Skin of body (tissue), 2 donors: Measurements from ENCODE around the gene TMEM131L. TPM values are rescaled to one million over a fixed set of nuclear protein-coding genes. Genes with fewer than 3 reads are reported as not detected.
"Not testable (repeated sequence)": the region's sequence is repeated elsewhere in the genome, so short reads cannot be mapped to it uniquely, and the experiment has no call there.

Source experiments
- DNase-seq: peaks from one replicate; lab custom pipeline; 2025; lab: John Stamatoyannopoulos, UW
- total RNA-seq: library from RNA; depleted of rRNA; stranded (reverse); fragments of >200 nt; gene quantifications from one replicate; pipeline ENCODE4 v1.2.3, GENCODE V29; 2014

TMEM131L gene
- total RNA-seq, 1 donor from 2014 or later, result 32.2 TPM

DNA sequence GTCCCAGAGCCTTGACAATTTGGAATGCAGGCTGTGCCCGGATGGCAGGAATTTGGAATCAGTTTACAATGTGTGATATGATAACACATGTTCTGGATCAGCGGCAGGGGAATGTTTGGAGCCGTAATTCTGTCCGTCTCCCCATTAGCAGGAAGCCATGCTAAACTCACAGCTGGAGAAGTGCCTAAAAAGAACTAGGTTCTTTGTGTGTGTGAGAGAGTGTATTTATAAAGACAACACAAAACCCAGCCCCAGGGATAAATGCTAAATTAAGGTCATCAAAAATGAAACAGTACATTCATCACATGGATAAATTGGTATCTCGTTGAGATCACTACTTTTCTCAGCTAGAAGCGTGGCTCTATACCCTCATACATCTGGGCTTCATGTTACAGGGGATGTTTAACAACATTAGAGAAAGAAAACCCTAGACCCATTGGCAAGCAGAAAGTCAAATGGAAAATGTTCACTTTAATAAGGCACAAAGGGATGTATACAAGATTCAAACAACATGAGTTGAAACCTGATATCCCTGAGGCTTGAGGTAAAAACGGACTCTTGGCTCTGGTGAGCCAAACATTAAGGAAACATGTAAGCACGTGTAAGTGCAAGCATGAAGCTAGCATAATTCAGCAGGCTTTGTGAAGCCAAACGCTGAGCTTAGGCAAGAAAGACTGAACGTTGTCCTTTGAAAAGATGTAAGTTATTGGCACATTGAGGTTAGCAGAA, 18.0 kb upstream of the TMEM131L start:
- DNase-seq, result peak; percentile 60

DNA sequence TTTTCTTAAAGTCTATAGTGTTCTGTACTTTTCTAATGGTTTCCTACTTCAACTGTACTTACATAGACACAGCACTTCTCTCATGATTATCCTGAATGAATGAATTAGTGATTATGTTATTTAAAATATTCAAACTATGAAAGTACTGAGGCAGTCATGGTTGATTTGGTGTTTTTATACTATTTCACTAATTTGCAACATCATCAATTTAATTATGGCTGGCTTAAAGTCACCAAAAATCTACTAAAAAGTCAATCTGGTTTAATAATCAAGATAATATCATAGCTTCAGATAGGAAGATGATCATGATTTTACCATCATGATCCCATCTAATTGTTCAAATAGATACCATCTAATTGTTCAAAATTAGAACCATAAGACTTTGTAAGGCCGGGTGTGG, 16.8 kb upstream of the TMEM131L start:
- DNase-seq, result no peak

GRCh38 chr4:153450544-153450917, 15.6 kb upstream of the TMEM131L start:
- DNase-seq, result no peak

- not testable (repeated sequence) for DNase-seq
Observed at GRCh38 chr4:153451145-153451544, 15.0 kb upstream of the TMEM131L start.

DNA sequence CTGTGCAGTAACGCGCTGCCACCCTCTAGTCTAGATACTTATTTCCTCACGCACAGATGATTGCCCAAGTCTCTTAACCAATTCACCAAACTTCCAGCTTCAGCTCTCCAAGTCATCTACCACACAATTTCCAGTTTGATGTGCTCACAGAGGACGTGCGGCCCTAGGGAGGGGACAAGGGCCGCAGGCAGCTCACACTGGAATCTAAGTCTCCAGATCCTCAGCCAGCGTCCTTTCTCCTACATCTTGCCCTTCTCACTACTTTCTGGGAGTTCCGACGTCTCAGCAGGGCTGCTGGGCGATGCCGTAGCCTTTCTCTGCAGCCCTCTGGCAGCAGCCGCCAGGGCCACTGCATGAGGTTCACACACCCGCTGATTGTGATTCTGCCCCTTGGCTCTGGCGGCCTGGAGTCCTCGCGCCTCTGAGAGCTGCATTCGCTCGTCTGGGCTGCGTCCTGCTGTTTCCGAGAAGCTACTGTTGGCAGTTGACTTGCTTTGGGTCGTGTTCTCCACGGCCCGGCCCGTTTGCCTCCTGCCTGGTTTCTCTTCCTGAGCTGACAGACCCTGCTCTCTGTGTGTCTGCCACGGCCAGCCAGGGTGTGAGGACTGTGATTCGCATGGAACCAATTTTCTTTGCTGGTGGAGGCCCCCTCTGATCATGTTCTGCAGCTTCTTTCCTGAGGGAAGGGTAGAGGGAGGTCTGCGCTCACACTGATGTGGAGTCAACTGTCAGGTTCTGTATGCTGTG, 14.1 kb upstream of the TMEM131L start:
- DNase-seq, result no peak

DNA sequence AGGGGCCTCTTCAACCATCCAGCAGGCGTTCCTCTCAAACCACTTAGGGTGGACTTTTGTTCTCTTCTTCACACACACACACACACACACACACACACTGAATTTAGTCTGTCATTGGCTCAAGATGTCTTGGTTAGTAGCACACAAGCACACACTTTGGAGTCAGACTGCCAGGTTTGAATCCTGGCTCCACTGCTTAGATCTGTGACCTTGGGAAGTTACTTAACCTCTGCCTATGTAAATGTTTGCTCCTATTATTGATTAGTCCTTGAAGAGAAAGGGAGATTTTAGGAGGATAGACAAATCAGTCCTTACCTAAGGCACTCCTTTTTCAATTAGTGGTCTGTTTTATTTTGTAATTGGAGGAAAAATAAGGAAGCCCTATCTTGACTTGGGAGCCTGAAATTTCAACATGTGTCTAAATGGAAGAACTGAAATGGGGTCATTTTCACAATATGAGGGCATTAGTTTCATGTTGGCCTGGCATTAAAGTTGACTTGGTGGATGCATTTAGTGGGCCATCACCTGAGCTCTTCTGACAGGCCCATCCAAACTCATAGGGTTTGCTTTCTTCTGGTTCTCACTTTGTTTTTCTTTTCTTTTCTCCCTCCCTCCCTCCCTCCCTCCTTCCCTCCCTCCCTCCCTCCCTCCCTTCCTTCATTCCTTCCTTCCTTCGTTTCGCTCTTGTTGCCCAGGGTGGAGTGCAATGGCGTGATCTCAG, 13.3 kb upstream of the TMEM131L start:
- DNase-seq, result no peak

GRCh38 chr4:153453402-153453801, 12.8 kb upstream of the TMEM131L start:
- no peak for DNase-seq

GRCh38 chr4:153458969-153459368, 7.2 kb upstream of the TMEM131L start:
- no peak for DNase-seq

- DNase-seq, result not testable (repeated sequence)
Observed at GRCh38 chr4:153461549-153461948, 4.6 kb upstream of the TMEM131L start.

GRCh38 chr4:153464068-153464467, 2.1 kb upstream of the TMEM131L start:
- DNase-seq, result no peak

GRCh38 chr4:153465140-153465539, 1.0 kb upstream of the TMEM131L start:
- no peak for DNase-seq

GRCh38 chr4:153465615-153466080, 512 bp upstream of the TMEM131L start:
- no peak for DNase-seq

- DNase-seq, result no peak
Observed at GRCh38 chr4:153466949-153467896, 1.1 kb downstream of the TMEM131L start.

GRCh38 chr4:153467897-153468262, 1.7 kb downstream of the TMEM131L start:
- peak; percentile 54 for DNase-seq

DNA sequence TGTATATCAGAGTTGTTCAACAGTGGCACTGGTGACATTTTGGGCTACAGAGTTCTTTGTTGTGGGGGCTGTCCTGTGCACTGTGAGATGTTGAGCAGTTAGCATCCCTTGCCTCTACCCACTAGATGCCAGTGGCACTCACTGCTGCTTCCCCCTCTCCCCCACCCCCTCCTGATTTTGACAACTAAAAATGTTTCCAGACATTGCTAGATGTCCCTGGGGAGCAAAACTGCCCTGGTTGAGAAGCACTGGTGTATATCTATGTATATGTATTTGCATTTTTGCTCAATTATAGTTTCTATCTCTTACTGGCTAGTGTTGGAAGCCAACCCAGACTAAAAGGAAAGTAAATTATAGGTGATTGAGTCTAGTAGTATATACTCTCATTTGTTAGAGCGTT, 2.4 kb downstream of the TMEM131L start:
- no peak for DNase-seq

DNA sequence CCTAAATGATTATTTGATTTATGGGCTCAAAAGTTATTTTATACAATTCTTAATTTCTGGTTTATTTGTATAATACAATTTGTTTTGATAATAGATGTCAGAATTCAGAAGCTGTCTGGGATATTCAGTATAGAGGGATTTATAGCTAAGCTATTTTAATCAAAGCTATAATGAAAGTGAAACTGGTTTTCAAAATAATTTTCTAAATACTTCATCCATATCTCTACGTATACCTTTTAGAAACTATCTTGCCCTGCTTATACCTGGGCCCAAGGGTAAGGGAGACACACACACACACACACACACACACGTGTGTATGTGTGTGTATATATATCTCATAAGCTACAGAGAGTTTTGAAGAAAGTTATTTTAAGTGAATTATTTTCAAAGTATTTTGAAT, 2.9 kb downstream of the TMEM131L start:
- no peak for DNase-seq

- DNase-seq, result not testable (repeated sequence)
Observed at GRCh38 chr4:153471071-153471697, 5.0 kb downstream of the TMEM131L start.

GRCh38 chr4:153471698-153472093, 5.5 kb downstream of the TMEM131L start:
- no peak for DNase-seq

DNA sequence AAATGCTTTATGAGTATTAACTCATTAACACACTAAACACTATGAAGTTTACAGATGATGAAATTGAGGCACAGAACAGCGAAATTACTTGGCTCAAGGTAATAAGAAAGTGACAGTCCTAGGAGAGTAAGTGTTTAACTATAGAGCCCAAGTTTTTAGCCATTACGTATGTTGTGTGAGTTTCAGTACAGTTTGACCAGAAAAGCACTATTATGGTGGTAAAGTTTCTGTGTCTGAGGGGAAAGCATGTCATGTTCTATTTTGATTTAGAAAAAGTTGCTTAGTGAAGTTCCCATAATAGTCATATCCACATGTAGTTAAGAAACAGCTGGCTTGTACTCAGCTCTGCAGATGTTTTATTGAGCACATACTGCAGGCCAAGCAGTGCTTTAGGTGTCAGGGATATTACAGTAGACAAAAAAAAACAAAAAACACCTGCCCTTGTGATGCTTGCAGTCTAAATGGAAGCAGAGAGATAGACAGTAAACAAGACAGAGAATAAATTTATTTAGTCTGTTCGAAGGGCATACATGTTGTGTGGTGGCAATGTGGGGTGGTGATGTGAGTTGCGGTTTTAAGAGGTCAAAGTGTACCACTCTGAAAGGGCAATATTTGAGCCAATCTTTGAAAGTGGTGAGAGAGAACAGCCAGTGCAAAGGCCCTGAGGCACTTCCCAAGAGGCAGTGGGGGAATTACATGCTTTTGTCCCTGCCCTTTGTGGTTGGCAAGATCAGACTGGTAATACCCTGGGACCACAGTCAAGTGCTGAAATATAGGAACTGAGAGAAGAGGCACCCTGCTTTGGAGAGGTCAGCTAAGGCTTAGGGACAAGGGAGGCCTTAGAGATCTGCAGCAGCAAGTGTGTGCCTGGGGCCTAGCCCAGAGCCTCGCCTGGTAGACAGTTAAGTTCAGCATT, 6.2 kb downstream of the TMEM131L start:
- no peak for DNase-seq

- no peak for DNase-seq
Observed at GRCh38 chr4:153474251-153474650, 8.1 kb downstream of the TMEM131L start.
